ENCODE measurements around the gene ANKRD26.
A peak's percentile ranks its signal among the peaks of the same experiment; 100 is the strongest.
"Not testable (repeated sequence)": the region's sequence is repeated elsewhere in the genome, so short reads cannot be mapped to it uniquely, and the experiment has no call there.

ANKRD26 gene

GRCh38 chr10:27099916-27100812 is at the start of gene ANKRD26:
Gene ANKRD26 (minus strand): TSS chr10:27100494. CDS start chr10:27100326, 168 bp downstream.
- DNase-seq (ENCODE audit: low spot score), result peak; percentile 98

- DNase-seq (ENCODE audit: low spot score), result no peak
These were observed 47.4 kb upstream of the ANKRD26 start for GRCh38 chr10:27147701-27148100.

- DNase-seq (ENCODE audit: low spot score), result no peak
These were observed 45.6 kb upstream of the ANKRD26 start for GRCh38 chr10:27145937-27146336.

GRCh38 chr10:27143686-27144085 is 43.4 kb upstream of the ANKRD26 start:
- no peak for DNase-seq (ENCODE audit: low spot score)

- no peak for DNase-seq (ENCODE audit: low spot score)
These were observed 38.0 kb upstream of the ANKRD26 start for GRCh38 chr10:27138277-27138676.

- no peak for DNase-seq (ENCODE audit: low spot score)
These were observed 34.1 kb upstream of the ANKRD26 start for GRCh38 chr10:27134371-27134770.

GRCh38 chr10:27108165-27108564 is 7.9 kb upstream of the ANKRD26 start:
- DNase-seq (ENCODE audit: low spot score), result no peak

GRCh38 chr10:27104919-27105318 is 4.6 kb upstream of the ANKRD26 start:
- no peak for DNase-seq (ENCODE audit: low spot score)

GRCh38 chr10:27100813-27101347 is 586 bp upstream of the ANKRD26 start:
- DNase-seq (ENCODE audit: low spot score), result no peak

GRCh38 chr10:27099448-27099847 is 846 bp downstream of the ANKRD26 start:
- no peak for DNase-seq (ENCODE audit: low spot score)

- DNase-seq (ENCODE audit: low spot score), result no peak
These were observed 11.9 kb downstream of the ANKRD26 start for GRCh38 chr10:27088119-27089044.

GRCh38 chr10:27072436-27073114 is 27.7 kb downstream of the ANKRD26 start:
- peak; percentile 36 for DNase-seq (ENCODE audit: low spot score)

- DNase-seq (ENCODE audit: low spot score), result no peak
These were observed 31.9 kb downstream of the ANKRD26 start for GRCh38 chr10:27068217-27068891.

- DNase-seq (ENCODE audit: low spot score), result no peak
These were observed 35.2 kb downstream of the ANKRD26 start for GRCh38 chr10:27065084-27065483.

- no peak for DNase-seq (ENCODE audit: low spot score)
These were observed 47.6 kb downstream of the ANKRD26 start for GRCh38 chr10:27052656-27053055.

GRCh38 chr10:27045247-27045646 is 55.0 kb downstream of the ANKRD26 start:
- DNase-seq (ENCODE audit: low spot score), result not testable (repeated sequence)

GRCh38 chr10:27041196-27041595 is 59.1 kb downstream of the ANKRD26 start:
- no peak for DNase-seq (ENCODE audit: low spot score)

GRCh38 chr10:27038168-27038567 is 62.1 kb downstream of the ANKRD26 start:
- DNase-seq (ENCODE audit: low spot score), result no peak

GRCh38 chr10:27035163-27035562 is 65.1 kb downstream of the ANKRD26 start:
- peak; percentile 14 for DNase-seq (ENCODE audit: low spot score)

- DNase-seq (ENCODE audit: low spot score), result no peak
These were observed 70.2 kb downstream of the ANKRD26 start for GRCh38 chr10:27030060-27030459.

- no peak for DNase-seq (ENCODE audit: low spot score)
These were observed 78.2 kb downstream of the ANKRD26 start for GRCh38 chr10:27022048-27022447.

Measured in pons (tissue), 1 donor.